ENCODE data around the gene SMARCD1. TPM values are rescaled to one million over a fixed set of nuclear protein-coding genes. Genes with fewer than 3 reads are reported as not detected.
A peak's percentile ranks its signal among the peaks of the same experiment; 100 is the strongest.

Gene SMARCD1
- total and polyA plus RNA-seq, 7 donors: 11.7 to 21.1 (median 16.4) TPM

- no peak for DNase-seq
- peaks cover 14 to 89% of the 10 kb centered on the region in 2 donors for H3K36me3 ChIP-seq (ENCODE audit: insufficient read depth in 1 of 2, low read depth in 1 of 2)
- no peaks in the 10 kb centered on the region for H3K27me3 ChIP-seq (ENCODE audit: insufficient read depth in 3 of 3, low read length in 2 of 3)
- 61 to 88% (median 70%) methylated on average over 5 of the region's 5 CpGs for WGBS, 3 donors
- ATAC-seq: no peak
- no peak for TF ChIP-seq CTCF (IDR thresholded peaks at IDR 0.05)
- peaks cover 11% of the 10 kb centered on the region for H3K4me1 ChIP-seq
- no peaks in the 10 kb centered on the region for H3K9me3 ChIP-seq
- no peak overlapping the region for H3K4me3 ChIP-seq
- intact Hi-C loops (cut with DNase I): no loop called here
- peak overlapping the region; percentile 23 for H3K27ac ChIP-seq
Measured at GRCh38 chr12:50090391-50090790, 5.2 kb downstream of the SMARCD1 start.

- intact Hi-C loops (cut with DNase I): no loop called here
- Histone ChIP-seq H3K4me1 (peaks cover 1% of the 10 kb centered on the region), H3K27me3 (ENCODE audit: insufficient read depth in 3 of 3, low read length in 2 of 3) (no peaks in the 10 kb centered on the region), H3K9me3 (no peaks in the 10 kb centered on the region), H3K36me3 (ENCODE audit: insufficient read depth in 1 of 2, low read depth in 1 of 2) (peaks cover 29 to 78% of the 10 kb centered on the region in 2 donors), H3K27ac (no peak overlapping the region), H3K4me3 (no peak overlapping the region)
- TF ChIP-seq CTCF (IDR thresholded peaks at IDR 0.05): no peak
- DNase-seq: no peak
- WGBS, 3 donors: 87 to 93% (median 89%) methylated on average over 6 of the region's 6 CpGs
- ATAC-seq: no peak
Measured at GRCh38 chr12:50097952-50098351, 12.8 kb downstream of the SMARCD1 start.

GRCh38 chr12:50099302-50100008 is 14.3 kb downstream of the SMARCD1 start:
- H3K9me3 ChIP-seq: no peaks in the 10 kb centered on the region
- ATAC-seq: no peak
- H3K27ac ChIP-seq: no peak overlapping the region
- H3K4me1 ChIP-seq: peaks cover 9% of the 10 kb centered on the region
- TF ChIP-seq CTCF (IDR thresholded peaks at IDR 0.05): no peak
- H3K36me3 ChIP-seq (ENCODE audit: insufficient read depth in 1 of 2, low read depth in 1 of 2): peaks cover 26 to 63% of the 10 kb centered on the region in 2 donors
- no peaks in the 10 kb centered on the region for H3K27me3 ChIP-seq (ENCODE audit: insufficient read depth in 3 of 3, low read length in 2 of 3)
- no peak overlapping the region for H3K4me3 ChIP-seq
- no peak for DNase-seq
- WGBS, 3 donors: 67 to 72% (median 68%) methylated on average over 5 of the region's 5 CpGs
- intact Hi-C loops (cut with DNase I): no loop called here

GRCh38 chr12:50100561-50100960 is 15.4 kb downstream of the SMARCD1 start:
- H3K36me3 ChIP-seq (ENCODE audit: insufficient read depth in 1 of 2, low read depth in 1 of 2): peaks cover 21 to 52% of the 10 kb centered on the region in 2 donors

More at GRCh38 chr12:50100561-50100960, 15.4 kb downstream of the SMARCD1 start:
- intact Hi-C loops (cut with DNase I): no loop called here
- ATAC-seq (no peak), DNase-seq (no peak)
- H3K4me3 ChIP-seq: no peak overlapping the region
- 81 to 92% (median 86%) methylated on average over 3 of the region's 3 CpGs for WGBS, 3 donors
- H3K4me1 ChIP-seq: peaks cover 9% of the 10 kb centered on the region
- H3K9me3 ChIP-seq: no peaks in the 10 kb centered on the region
- no peak for TF ChIP-seq CTCF (IDR thresholded peaks at IDR 0.05)
- H3K27ac ChIP-seq: no peak overlapping the region
- H3K27me3 ChIP-seq (ENCODE audit: insufficient read depth in 3 of 3, low read length in 2 of 3): no peaks in the 10 kb centered on the region
